Measurements from ENCODE around the gene PIGT.

The PIGT gene

DNA sequence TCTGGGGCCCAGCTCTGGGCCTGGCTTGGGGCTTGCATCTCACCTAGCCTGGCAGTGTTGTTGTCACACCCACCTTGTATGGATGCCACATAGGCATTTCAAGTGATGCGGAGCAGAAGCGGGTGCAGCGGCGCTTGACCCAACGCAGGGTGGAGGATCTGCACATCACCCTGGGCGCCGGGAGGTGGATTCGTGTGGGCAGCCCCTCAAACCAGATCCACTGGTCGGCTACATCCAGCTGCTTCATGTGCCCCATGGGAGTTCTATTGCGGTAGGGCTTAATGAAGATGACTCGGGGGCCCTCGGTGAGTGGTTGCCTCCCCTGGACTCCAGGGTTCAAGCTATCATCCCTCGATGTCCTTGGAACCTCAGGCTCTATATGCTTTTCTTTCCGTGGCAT, 41.0 kb upstream of the PIGT start:
- peaks cover 3% of the 10 kb centered on the region for H3K36me3 ChIP-seq (ENCODE audit: control insufficient read depth, insufficient read depth, low read length)
- H3K4me1 ChIP-seq (ENCODE audit: control insufficient read depth, insufficient read depth, low read length, poor library complexity, severe bottlenecking), result peaks cover 4% of the 10 kb centered on the region
- H3K27ac ChIP-seq (ENCODE audit: low read depth, low read length, severe bottlenecking), result no peak overlapping the region
- H3K9me3 ChIP-seq (ENCODE audit: control insufficient read depth, low read length), result no peaks in the 10 kb centered on the region
- H3K4me3 ChIP-seq (ENCODE audit: extremely low read depth, insufficient read depth, low read length, poor library complexity, severe bottlenecking), result no peak overlapping the region
- 96 to 97% methylated on average over 14 of the region's 14 CpGs for WGBS, 2 experiments (ENCODE audit: insufficient coverage in 2 of 2)

DNA sequence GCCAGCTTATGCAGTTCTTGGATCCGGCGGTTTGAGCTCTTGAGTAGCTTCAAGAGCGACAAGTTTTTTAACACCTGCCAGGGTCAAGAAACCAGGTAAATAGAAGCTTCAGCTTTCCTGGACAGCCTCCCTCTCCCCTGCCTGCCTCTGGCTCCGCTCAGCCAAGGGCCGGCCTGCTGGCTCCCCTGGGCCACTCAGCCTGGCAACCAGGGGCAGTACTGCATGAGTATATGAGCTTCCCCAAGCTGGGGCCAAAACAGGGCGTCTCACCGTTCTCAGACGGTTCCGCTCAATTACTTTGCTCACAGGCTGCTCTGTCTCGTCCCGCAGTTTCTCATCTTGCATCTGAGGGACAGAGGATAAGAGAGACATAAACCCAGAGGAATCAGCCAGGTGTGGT, 38.7 kb upstream of the PIGT start:
- Histone ChIP-seq H3K36me3 (ENCODE audit: control insufficient read depth, insufficient read depth, low read length) (peaks cover 3% of the 10 kb centered on the region), H3K4me3 (ENCODE audit: extremely low read depth, insufficient read depth, low read length, poor library complexity, severe bottlenecking) (no peak overlapping the region), H3K9me3 (ENCODE audit: control insufficient read depth, low read length) (no peaks in the 10 kb centered on the region), H3K27ac (ENCODE audit: low read depth, low read length, severe bottlenecking) (no peak overlapping the region), H3K4me1 (ENCODE audit: control insufficient read depth, insufficient read depth, low read length, poor library complexity, severe bottlenecking) (peaks cover 4% of the 10 kb centered on the region)
- 88 to 93% methylated on average over 11 of the region's 11 CpGs for WGBS, 2 experiments (ENCODE audit: insufficient coverage in 2 of 2)

DNA sequence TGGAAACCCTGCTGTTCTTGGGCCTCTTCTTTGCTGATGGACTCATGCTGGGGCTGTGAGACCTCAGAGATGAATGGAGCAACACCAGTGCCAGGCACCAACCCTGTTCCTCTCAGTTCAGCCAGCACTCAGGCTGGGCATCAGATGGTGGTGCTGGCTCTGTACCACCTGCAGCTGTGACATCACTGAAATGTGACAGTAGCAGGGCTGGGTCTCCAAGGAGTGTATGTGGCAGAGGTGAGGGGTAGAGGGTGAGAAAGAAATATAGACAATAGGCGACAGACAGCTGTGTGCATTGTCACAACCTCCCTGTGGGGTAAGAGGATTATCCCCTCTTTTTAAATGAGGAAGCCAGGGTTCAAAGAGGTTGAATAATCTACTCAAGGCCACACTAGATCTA, 37.8 kb upstream of the PIGT start, which contains the start of gene TP53TG5:
TP53TG5 (minus strand) TSS at position 135 of the 400 bp plus-strand sequence; CDS start at position 46, 89 bp downstream.
- H3K4me1 ChIP-seq (ENCODE audit: control insufficient read depth, insufficient read depth, low read length, poor library complexity, severe bottlenecking), result peaks cover 4% of the 10 kb centered on the region
- peaks cover 3% of the 10 kb centered on the region for H3K36me3 ChIP-seq (ENCODE audit: control insufficient read depth, insufficient read depth, low read length)
- no peak within 1 kb of the TSS for H3K27ac ChIP-seq (ENCODE audit: low read depth, low read length, severe bottlenecking)
- no peaks in the 10 kb centered on the region for H3K9me3 ChIP-seq (ENCODE audit: control insufficient read depth, low read length)
- 89 to 100% methylated on average over 1 of the region's 1 CpG for WGBS, 2 experiments (ENCODE audit: insufficient coverage in 2 of 2)
- H3K4me3 ChIP-seq (ENCODE audit: extremely low read depth, insufficient read depth, low read length, poor library complexity, severe bottlenecking), result no peak within 1 kb of the TSS

DNA sequence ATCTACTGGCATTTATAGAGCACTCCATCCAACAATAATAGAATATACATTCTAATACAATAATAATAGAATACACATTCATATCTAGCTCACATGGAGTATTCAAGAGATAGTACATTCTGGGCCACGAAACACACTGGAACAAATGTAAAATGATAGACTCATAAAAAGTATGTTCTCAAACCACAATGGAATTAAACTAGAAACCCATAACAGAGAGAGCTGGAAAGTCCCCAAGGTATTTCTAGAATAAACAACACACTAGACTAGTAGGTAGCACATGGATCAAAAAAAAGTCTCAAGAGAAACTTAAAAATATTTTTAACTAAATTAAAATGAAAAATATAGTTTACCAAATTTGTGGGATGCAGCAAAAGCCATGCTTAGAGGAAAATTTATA, 28.7 kb upstream of the PIGT start:
- Histone ChIP-seq H3K27ac (ENCODE audit: low read depth, low read length, severe bottlenecking) (no peak overlapping the region), H3K9me3 (ENCODE audit: control insufficient read depth, low read length) (no peaks in the 10 kb centered on the region), H3K4me3 (ENCODE audit: extremely low read depth, insufficient read depth, low read length, poor library complexity, severe bottlenecking) (no peak overlapping the region), H3K4me1 (ENCODE audit: control insufficient read depth, insufficient read depth, low read length, poor library complexity, severe bottlenecking) (no peaks in the 10 kb centered on the region), H3K36me3 (ENCODE audit: control insufficient read depth, insufficient read depth, low read length) (no peaks in the 10 kb centered on the region)
- no CpG with 5 or more reads among the region's 1 CpG for WGBS, 2 experiments (ENCODE audit: insufficient coverage in 2 of 2)

DNA sequence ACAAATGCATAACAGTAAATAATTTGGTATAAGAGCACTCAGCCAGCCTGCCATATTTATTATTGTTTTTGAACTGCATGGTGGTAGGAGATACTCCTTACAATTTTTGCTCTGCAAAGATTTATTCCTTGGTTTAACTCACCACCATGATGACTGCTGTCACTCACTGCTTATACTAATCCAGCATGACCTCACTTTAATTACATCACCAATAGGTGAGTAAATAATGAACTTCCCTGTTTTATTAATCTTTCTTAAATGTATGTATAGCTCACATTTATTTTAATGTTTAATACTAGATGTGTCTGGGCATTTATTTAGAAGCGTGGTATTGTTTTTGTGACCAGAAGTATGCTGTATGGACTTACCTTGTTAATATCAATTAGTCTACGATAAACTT, 25.0 kb upstream of the PIGT start:
- Histone ChIP-seq H3K27ac (ENCODE audit: low read depth, low read length, severe bottlenecking) (no peak overlapping the region), H3K4me1 (ENCODE audit: control insufficient read depth, insufficient read depth, low read length, poor library complexity, severe bottlenecking) (no peaks in the 10 kb centered on the region), H3K4me3 (ENCODE audit: extremely low read depth, insufficient read depth, low read length, poor library complexity, severe bottlenecking) (no peak overlapping the region), H3K36me3 (ENCODE audit: control insufficient read depth, insufficient read depth, low read length) (no peaks in the 10 kb centered on the region), H3K9me3 (ENCODE audit: control insufficient read depth, low read length) (no peaks in the 10 kb centered on the region)
- no CpG with 5 or more reads among the region's 2 CpGs for WGBS, 2 experiments (ENCODE audit: insufficient coverage in 2 of 2)

DNA sequence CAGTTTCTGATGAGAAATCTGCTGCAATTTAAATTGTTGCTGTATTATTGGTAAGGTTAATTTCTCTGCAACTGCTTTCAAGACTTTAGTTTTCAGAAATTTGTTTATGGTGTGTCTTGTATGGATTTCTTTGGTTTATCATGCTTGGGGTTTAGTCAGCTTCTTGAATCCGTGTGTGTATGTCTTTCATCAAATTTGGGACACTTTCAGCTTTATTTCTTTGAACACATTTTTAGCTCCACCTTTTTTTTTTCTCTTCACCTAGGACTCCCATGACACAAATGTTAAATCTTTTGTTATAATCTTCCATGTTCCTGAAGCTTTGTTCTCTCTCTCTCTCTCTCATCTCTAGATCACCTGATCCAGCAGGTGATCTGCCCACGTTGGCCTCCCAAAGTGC, 24.4 kb upstream of the PIGT start:
- Histone ChIP-seq H3K36me3 (ENCODE audit: control insufficient read depth, insufficient read depth, low read length) (no peaks in the 10 kb centered on the region), H3K4me1 (ENCODE audit: control insufficient read depth, insufficient read depth, low read length, poor library complexity, severe bottlenecking) (no peaks in the 10 kb centered on the region), H3K27ac (ENCODE audit: low read depth, low read length, severe bottlenecking) (no peak overlapping the region), H3K9me3 (ENCODE audit: control insufficient read depth, low read length) (no peaks in the 10 kb centered on the region), H3K4me3 (ENCODE audit: extremely low read depth, insufficient read depth, low read length, poor library complexity, severe bottlenecking) (no peak overlapping the region)
- 100% methylated on average over 1 of the region's 2 CpGs; no CpG with 5 or more reads in 1 of the 2 experiments for WGBS, 2 experiments (ENCODE audit: insufficient coverage in 2 of 2)

DNA sequence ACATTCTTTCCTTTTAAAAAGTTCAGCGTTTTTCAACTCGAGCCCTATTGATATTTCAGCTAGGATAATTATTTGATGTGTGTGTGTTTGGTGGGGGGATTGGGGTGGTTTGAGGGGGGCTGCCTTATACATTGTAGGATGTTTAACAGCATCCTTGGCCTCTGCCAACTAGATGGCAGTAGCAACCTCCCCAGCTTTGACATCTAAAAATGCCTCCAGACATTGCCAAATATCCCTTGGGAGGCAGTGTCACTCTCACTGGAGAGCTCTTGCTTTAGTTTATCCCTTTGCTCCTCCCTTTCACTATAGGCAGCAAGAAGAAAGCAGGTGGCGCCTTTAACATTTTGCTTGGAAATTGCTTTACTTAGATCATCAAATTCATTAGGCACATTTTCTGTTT, 23.2 kb upstream of the PIGT start:
- Histone ChIP-seq H3K27ac (ENCODE audit: low read depth, low read length, severe bottlenecking) (no peak overlapping the region), H3K9me3 (ENCODE audit: control insufficient read depth, low read length) (no peaks in the 10 kb centered on the region), H3K4me1 (ENCODE audit: control insufficient read depth, insufficient read depth, low read length, poor library complexity, severe bottlenecking) (no peaks in the 10 kb centered on the region), H3K4me3 (ENCODE audit: extremely low read depth, insufficient read depth, low read length, poor library complexity, severe bottlenecking) (no peak overlapping the region), H3K36me3 (ENCODE audit: control insufficient read depth, insufficient read depth, low read length) (no peaks in the 10 kb centered on the region)
- 100% methylated on average over 1 of the region's 3 CpGs; no CpG with 5 or more reads in 1 of the 2 experiments for WGBS, 2 experiments (ENCODE audit: insufficient coverage in 2 of 2)

DNA sequence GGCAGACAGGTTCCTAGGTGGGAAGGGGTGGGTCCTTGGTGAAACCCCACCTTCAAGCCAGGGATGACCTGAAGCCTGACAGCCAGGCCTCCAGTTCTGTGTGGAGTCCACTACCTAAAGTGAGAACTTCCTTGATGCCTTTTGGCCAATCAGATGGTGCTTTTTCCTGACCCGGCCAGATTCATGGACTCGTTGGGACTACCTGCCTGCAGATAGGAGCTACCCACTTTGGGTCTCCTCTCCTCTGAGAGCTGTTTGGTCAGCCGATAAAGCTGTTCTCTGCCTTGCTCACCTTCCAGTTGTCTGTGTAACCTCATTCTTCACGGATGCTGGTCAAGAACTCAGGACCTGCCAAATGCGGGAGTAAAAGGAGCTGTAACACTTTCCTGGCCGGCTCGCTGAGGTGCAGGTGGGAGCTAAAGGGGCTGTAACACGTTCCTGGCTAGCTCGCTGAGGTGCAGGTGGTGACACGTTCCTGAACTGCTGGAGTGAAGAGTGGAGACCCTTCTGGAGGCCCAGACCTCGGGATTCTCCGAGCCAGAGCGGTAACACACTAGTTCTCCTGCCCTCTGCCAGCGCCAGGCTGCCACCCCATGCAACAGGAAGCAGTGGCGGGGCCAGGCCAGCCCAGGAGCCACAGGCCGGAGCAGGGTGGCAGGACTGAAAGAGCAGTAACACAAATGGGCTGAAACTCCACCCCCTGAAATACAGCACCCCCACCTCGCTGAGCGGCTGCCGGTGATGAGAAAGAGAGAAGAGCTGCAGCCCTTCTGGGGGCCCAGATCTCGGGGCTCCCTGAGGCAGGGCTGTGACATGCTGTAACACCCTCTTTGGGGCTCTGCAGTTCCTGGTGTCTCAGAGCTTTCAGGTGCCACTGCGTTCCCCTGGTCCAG, 21.5 kb upstream of the PIGT start:
- Histone ChIP-seq H3K4me3 (ENCODE audit: extremely low read depth, insufficient read depth, low read length, poor library complexity, severe bottlenecking) (no peak overlapping the region), H3K9me3 (ENCODE audit: control insufficient read depth, low read length) (peaks cover 2% of the 10 kb centered on the region), H3K4me1 (ENCODE audit: control insufficient read depth, insufficient read depth, low read length, poor library complexity, severe bottlenecking) (no peaks in the 10 kb centered on the region), H3K36me3 (ENCODE audit: control insufficient read depth, insufficient read depth, low read length) (no peaks in the 10 kb centered on the region), H3K27ac (ENCODE audit: low read depth, low read length, severe bottlenecking) (no peak overlapping the region)
- 88 to 91% methylated on average over 20 to 21 of the region's 21 CpGs for whole genome bisulfite sequencing, 2 experiments (ENCODE audit: insufficient coverage in 2 of 2)

DNA sequence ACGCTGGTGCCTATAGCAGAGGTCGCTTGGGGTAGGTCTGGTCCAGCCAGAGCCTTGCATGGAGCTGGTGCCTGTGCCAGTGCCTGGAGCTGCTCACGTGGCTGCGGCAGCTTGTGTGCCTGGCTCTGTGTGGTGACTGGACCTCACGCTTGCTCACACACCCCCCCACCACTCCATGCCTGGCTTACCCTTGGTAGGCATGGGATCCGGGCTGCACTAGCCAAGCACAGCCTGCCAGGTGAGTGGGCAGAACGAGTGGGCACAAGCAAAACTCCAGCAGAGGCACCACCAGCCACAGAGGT, 20.9 kb upstream of the PIGT start:
- 85 to 90% methylated on average over 4 of the region's 7 CpGs for WGBS, 2 experiments (ENCODE audit: insufficient coverage in 2 of 2)
- H3K9me3 ChIP-seq (ENCODE audit: control insufficient read depth, low read length), result peaks cover 8% of the 10 kb centered on the region
- no peaks in the 10 kb centered on the region for H3K36me3 ChIP-seq (ENCODE audit: control insufficient read depth, insufficient read depth, low read length)
- H3K4me3 ChIP-seq (ENCODE audit: extremely low read depth, insufficient read depth, low read length, poor library complexity, severe bottlenecking), result no peak overlapping the region
- H3K4me1 ChIP-seq (ENCODE audit: control insufficient read depth, insufficient read depth, low read length, poor library complexity, severe bottlenecking), result no peaks in the 10 kb centered on the region
- no peak overlapping the region for H3K27ac ChIP-seq (ENCODE audit: low read depth, low read length, severe bottlenecking)

DNA sequence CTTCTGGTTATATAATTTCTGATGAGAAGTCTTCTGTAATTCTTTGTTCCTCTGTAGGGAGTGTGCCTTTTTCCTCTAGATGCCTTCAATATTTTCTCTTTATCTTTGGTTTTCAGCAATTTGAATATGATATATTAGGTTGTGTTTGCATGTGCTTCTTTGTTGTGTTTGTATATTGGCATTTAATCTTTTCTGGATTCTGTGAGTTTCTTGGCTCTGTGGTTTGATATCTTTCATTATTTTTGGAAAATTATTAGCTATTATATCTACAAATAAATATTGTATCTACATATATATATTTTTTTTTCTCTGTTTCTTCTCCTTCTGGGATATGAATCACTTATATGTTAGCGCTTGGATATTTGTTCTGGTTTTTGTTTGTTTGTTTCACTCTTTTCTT, 16.9 kb upstream of the PIGT start:
- no peaks in the 10 kb centered on the region for H3K4me1 ChIP-seq (ENCODE audit: control insufficient read depth, insufficient read depth, low read length, poor library complexity, severe bottlenecking)
- no peak overlapping the region for H3K27ac ChIP-seq (ENCODE audit: low read depth, low read length, severe bottlenecking)
- no peak overlapping the region for H3K4me3 ChIP-seq (ENCODE audit: extremely low read depth, insufficient read depth, low read length, poor library complexity, severe bottlenecking)
- no peaks in the 10 kb centered on the region for H3K36me3 ChIP-seq (ENCODE audit: control insufficient read depth, insufficient read depth, low read length)
- peaks cover 29% of the 10 kb centered on the region for H3K9me3 ChIP-seq (ENCODE audit: control insufficient read depth, low read length)
- WGBS, 2 experiments (ENCODE audit: insufficient coverage in 2 of 2), result no CpG with 5 or more reads among the region's 1 CpG

DNA sequence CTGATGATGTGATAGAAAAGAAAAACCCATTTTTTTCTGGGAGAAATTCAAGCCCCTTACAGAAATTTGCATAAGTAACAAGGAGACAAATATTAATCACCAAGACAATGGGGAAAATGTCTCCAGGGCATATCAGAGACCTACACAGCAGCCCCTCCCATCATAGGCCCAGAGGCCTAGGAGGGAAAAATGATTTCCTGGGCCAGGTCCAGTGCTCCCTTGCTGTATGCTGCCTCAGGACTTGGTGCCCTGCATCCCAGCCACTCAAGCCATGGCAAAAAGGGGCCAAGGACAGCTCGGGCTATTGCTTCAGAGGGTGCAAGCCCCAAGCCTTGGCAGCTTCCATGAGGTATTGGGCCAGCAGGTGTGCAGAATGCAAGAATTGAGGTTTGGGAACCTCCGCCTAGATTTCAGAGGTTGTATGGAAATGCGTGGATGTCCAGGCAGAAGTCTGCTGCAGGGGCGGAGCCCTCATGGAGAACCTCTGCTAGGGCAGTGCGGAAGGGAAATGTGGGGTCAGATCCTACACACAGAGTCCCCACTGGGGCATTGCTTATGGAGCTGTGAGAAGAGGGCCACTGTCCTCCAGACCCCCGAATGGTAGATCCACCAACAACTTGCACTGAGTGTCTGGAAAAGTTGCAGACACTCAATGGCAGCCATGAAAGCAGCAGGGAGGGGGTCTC, 15.5 kb upstream of the PIGT start:
- Histone ChIP-seq H3K9me3 (ENCODE audit: control insufficient read depth, low read length) (peaks cover 29% of the 10 kb centered on the region), H3K36me3 (ENCODE audit: control insufficient read depth, insufficient read depth, low read length) (no peaks in the 10 kb centered on the region), H3K4me1 (ENCODE audit: control insufficient read depth, insufficient read depth, low read length, poor library complexity, severe bottlenecking) (no peaks in the 10 kb centered on the region), H3K4me3 (ENCODE audit: extremely low read depth, insufficient read depth, low read length, poor library complexity, severe bottlenecking) (no peak overlapping the region), H3K27ac (ENCODE audit: low read depth, low read length, severe bottlenecking) (no peak overlapping the region)
- 86 to 88% methylated on average over 5 to 6 of the region's 6 CpGs for WGBS, 2 experiments (ENCODE audit: insufficient coverage in 2 of 2)
